HepG2 (cell line): Measurements from ENCODE around the gene SMPD3. TPM values are rescaled to one million over a fixed set of nuclear protein-coding genes. Genes with fewer than 3 reads are reported as not detected.

Source experiments
- ASH2L ChIP-seq: fragments of 300-600, 200-600 bp; sonication (generic); IDR thresholded peaks from 2 replicates; pipeline ENCODE4 v1.7.0; 2017; ENCODE audit warnings: low read depth, mild to moderate bottlenecking, moderate library complexity, mixed read lengths, low read length; ENCODE audit not compliant: insufficient read length
- BHLHE40 ChIP-seq: IDR thresholded peaks from 2 replicates; pipeline ENCODE4 v1.6.1; 2011; ENCODE audit warnings: low read length, improper control_type of control experiment
- BRCA1 ChIP-seq: sonication (generic); formaldehyde crosslinking; IDR thresholded peaks from 2 replicates; pipeline ENCODE4 v1.4.0; 2020; ENCODE audit warnings: missing genetic modification reagents
- DZIP1 ChIP-seq: sonication (generic); formaldehyde crosslinking; IDR thresholded peaks from 2 replicates; pipeline ENCODE4 v1.5.0; 2020; ENCODE audit warnings: mild to moderate bottlenecking, missing genetic modification reagents
- IRF2 ChIP-seq: IDR thresholded peaks from 2 replicates; pipeline ENCODE4 v1.6.1; 2018; ENCODE audit warnings: missing genetic modification reagents, missing compliant biosample characterization
- RXRA ChIP-seq: sonication (generic); formaldehyde crosslinking; IDR thresholded peaks from 2 replicates; pipeline ENCODE4 v1.5.1; 2020; ENCODE audit warnings: missing genetic modification reagents
- SETDB1 ChIP-seq: sonication (generic); formaldehyde crosslinking; IDR thresholded peaks from 2 replicates; pipeline ENCODE4 v1.5.1; 2020; ENCODE audit warnings: missing genetic modification reagents, mild to moderate bottlenecking, borderline replicate concordance
- SKI ChIP-seq: fragments of 450-650 bp; IDR thresholded peaks from one replicate; pipeline ENCODE4 v1.6.1; 2018; ENCODE audit warnings: mild to moderate bottlenecking; ENCODE audit not compliant: partially characterized antibody
- SRY ChIP-seq: sonication (generic); formaldehyde crosslinking; IDR thresholded peaks from 2 replicates; pipeline ENCODE4 v1.8.0; 2022; ENCODE audit warnings: mild to moderate bottlenecking, missing genetic modification reagents
- SSRP1 ChIP-seq: IDR thresholded peaks from 2 replicates; pipeline ENCODE4 v1.6.1; 2016; ENCODE audit warnings: control low read depth
- TFDP2 ChIP-seq: sonication (generic); formaldehyde crosslinking; IDR thresholded peaks from 2 replicates; pipeline ENCODE4 v1.4.0; 2020; ENCODE audit warnings: missing genetic modification reagents
- ZMAT5 ChIP-seq: sonication (generic); formaldehyde crosslinking; IDR thresholded peaks from 2 replicates; pipeline ENCODE4 v1.5.0; 2020; ENCODE audit warnings: mild to moderate bottlenecking, low read depth, missing genetic modification reagents, borderline replicate concordance
- ZNF609 ChIP-seq: sonication (generic); formaldehyde crosslinking; IDR thresholded peaks from 2 replicates; pipeline ENCODE4 v1.4.0; 2020; ENCODE audit warnings: mild to moderate bottlenecking, missing genetic modification reagents, borderline replicate concordance
- polyA plus RNA-seq, 8 experiments: library from polyadenylated mRNA; depleted of rRNA in 3 of 8; stranded (reverse) in 7 of 8; unstranded in 1 of 8; fragments of >200 nt; fragmentation: Illumina TruSeq in 4 of 8; extraction: Trizol in 4 of 8; gene quantifications; 2 replicates each; pipeline versions ENCODE4 v1.2.1 to v1.2.3, GENCODE V29; 2011 to 2016; ENCODE audit warnings: low read depth in 4 of 8, missing spikeins in 1 of 8, mixed read lengths in 1 of 8; ENCODE audit not compliant: insufficient read depth in 1 of 8
- total RNA-seq, 5 experiments: library from RNA; depleted of rRNA; stranded (reverse); fragments of >200 nt; fragmentation: Illumina TruSeq; extraction: Trizol; gene quantifications; 2 replicates each; pipeline ENCODE4 v1.2.3, GENCODE V29; 2016; ENCODE audit warnings: low read depth in 1 of 5
- TF ChIP-seq, protein P1 (sequence below): IDR thresholded peaks from 2 replicates; pipeline ENCODE4 v1.6.1; 2016; ENCODE audit warnings: missing compliant biosample characterization, missing genetic modification reagents, borderline replicate concordance
- TF ChIP-seq, protein P2 (sequence below): sonication (generic); formaldehyde crosslinking; IDR thresholded peaks from 2 replicates; pipeline ENCODE4 v1.8.1; 2022; ENCODE audit warnings: low read depth, mild to moderate bottlenecking, missing genetic modification reagents

The SMPD3 gene
- total and polyA plus RNA-seq, 2 of the 13 experiments (the other 11 are each of a cell fraction or from before 2014, with no cell fraction given), result 0.07 to 0.32 TPM

GRCh38 chr16:68448360-68448970 is at the start of gene SMPD3 (continued):
- no peak for TF ChIP-seq ZMAT5 (CRISPR knock-in tag)
- TF ChIP-seq, protein P1, sequence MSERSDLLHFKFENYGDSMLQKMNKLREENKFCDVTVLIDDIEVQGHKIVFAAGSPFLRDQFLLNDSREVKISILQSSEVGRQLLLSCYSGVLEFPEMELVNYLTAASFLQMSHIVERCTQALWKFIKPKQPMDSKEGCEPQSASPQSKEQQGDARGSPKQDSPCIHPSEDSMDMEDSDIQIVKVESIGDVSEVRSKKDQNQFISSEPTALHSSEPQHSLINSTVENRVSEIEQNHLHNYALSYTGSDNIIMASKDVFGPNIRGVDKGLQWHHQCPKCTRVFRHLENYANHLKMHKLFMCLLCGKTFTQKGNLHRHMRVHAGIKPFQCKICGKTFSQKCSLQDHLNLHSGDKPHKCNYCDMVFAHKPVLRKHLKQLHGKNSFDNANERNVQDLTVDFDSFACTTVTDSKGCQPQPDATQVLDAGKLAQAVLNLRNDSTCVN, result peak; percentile 69
- no peak for TF ChIP-seq ZNF609 (CRISPR knock-in tag)
- TF ChIP-seq SRY (CRISPR knock-in tag), result peak; percentile 19; the same call in 1 of the 2 replicates
- TF ChIP-seq BHLHE40, result no peak; the same call in 1 of the 2 replicates
- peak; percentile 96 for TF ChIP-seq IRF2
- TF ChIP-seq DZIP1 (CRISPR knock-in tag), result peak; percentile 31; the same call in 1 of the 2 replicates
- peak; percentile 9 for TF ChIP-seq SKI
- peak; percentile 94; the same call in 1 of the 2 replicates for TF ChIP-seq BRCA1 (CRISPR knock-in tag)
- TF ChIP-seq, protein P2, sequence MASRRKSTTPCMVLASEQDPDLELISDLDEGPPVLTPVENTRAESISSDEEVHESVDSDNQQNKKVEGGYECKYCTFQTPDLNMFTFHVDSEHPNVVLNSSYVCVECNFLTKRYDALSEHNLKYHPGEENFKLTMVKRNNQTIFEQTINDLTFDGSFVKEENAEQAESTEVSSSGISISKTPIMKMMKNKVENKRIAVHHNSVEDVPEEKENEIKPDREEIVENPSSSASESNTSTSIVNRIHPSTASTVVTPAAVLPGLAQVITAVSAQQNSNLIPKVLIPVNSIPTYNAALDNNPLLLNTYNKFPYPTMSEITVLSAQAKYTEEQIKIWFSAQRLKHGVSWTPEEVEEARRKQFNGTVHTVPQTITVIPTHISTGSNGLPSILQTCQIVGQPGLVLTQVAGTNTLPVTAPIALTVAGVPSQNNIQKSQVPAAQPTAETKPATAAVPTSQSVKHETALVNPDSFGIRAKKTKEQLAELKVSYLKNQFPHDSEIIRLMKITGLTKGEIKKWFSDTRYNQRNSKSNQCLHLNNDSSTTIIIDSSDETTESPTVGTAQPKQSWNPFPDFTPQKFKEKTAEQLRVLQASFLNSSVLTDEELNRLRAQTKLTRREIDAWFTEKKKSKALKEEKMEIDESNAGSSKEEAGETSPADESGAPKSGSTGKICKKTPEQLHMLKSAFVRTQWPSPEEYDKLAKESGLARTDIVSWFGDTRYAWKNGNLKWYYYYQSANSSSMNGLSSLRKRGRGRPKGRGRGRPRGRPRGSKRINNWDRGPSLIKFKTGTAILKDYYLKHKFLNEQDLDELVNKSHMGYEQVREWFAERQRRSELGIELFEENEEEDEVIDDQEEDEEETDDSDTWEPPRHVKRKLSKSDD (CRISPR knock-in tag), result no peak
- no peak for TF ChIP-seq ASH2L
- peak; percentile 55 for TF ChIP-seq TFDP2
- TF ChIP-seq SETDB1 (CRISPR knock-in tag), result no peak
- TF ChIP-seq RXRA (CRISPR knock-in tag), result peak; percentile 24; the same call in 1 of the 2 replicates
- no peak for TF ChIP-seq SSRP1 (CRISPR knock-in tag)
